Measurements from ENCODE around the gene STOX2. TPM values are rescaled to one million over a fixed set of nuclear protein-coding genes. Genes with fewer than 3 reads are reported as not detected.

The STOX2 gene
- total RNA-seq, 1 experiment from 2014 or later = not detected

DNA sequence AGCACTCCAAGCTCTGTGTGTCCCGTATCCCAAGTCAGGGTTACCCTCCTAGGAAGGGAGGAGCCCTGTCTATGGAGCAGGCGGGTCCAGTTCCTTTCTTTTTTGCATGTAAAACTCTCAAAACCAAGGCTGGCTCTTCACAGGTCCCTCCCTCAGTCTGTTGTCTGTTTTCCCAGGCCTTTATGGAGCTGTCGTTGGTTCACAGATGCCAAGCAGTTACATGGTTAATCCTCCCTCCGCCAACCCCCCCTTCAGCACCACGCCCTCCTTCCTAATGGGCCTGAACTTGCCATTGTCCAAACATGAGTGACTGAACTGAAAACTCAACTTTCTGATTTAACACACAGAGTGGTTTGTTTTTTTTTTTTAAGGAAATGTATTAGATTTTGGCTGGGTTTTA is 148.3 kb downstream of the STOX2 start:
- no peak for DNase-seq (ENCODE audit: low spot score)

DNA sequence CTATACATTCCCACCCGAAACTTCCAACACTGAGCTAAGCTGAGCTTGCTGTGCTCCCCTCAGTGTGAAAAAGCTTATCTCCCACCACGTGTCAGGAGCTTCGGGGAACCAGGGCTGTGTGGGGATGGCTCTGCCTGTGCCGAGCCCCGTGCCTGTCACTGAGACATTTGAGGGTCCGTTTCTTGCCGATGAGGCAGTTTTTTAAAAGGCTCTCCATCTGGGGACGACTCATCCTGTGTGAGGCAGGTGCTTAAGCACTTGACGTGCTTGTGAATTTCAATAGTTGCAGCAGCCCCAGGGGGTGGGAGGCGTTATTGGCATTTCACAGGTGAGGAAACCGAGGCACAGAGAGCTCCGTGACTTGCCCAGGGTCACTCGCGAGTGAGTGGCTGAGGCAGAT is 151.8 kb downstream of the STOX2 start:
- DNase-seq (ENCODE audit: low spot score) = no peak
- in situ Hi-C loops (cut with HindIII; ENCODE audit: low sequenced_read_pairs) = no loop called here

More for the DNA sequence above, 148.3 kb downstream of the STOX2 start:
- in situ Hi-C loops (cut with HindIII; ENCODE audit: low sequenced_read_pairs) = no loop called here

DNA sequence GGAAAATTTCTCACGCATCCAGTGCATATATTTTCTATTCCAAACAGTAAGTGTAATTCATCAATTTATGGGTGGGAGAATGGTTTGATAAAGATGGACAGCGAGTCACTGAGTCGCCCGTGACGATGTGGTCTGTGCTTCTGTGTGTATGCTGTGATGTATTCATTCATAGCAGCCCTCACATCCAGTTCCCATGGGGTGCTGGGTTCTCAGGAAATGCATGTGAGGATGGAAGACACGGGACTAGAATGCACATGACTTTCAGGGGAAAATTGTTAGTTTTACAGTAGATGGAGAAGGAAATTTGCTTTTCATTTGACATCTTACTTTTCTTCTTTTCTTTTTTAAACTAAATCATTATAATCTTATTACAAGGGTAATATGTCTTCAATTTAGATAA is 152.9 kb downstream of the STOX2 start:
- in situ Hi-C loops (cut with HindIII; ENCODE audit: low sequenced_read_pairs) = no loop called here
- no peak for DNase-seq (ENCODE audit: low spot score)

DNA sequence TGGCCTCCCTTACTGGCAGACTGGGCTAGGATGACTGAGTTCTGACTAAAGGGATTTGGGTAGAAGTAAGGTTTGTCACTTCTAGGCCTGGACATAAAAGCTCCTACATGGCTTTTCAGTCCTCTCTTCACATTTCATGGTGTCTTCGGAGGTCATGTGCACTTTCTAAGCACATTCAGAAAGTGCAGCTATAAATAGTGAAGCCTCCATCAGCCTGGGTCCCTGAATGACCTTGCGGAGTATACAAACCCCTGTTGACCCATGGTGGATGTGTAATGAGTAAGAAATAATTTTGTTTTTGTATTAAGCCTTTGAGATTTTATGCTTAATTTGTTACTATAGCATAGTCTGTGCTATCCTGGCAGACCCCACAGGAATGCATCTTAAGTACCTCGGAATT is 154.0 kb downstream of the STOX2 start:
- in situ Hi-C loops (cut with HindIII; ENCODE audit: low sequenced_read_pairs) = no loop called here
- no peak for DNase-seq (ENCODE audit: low spot score)

GRCh38 chr4:184061582-184061981 is 156.5 kb downstream of the STOX2 start:
- DNase-seq (ENCODE audit: low spot score) = no peak
- in situ Hi-C loops (cut with HindIII; ENCODE audit: low sequenced_read_pairs) = no loop called here

GRCh38 chr4:184062769-184063168 is 157.7 kb downstream of the STOX2 start:
- in situ Hi-C loops (cut with HindIII; ENCODE audit: low sequenced_read_pairs) = no loop called here
- no peak for DNase-seq (ENCODE audit: low spot score)

- in situ Hi-C loops (cut with HindIII; ENCODE audit: low sequenced_read_pairs) = no loop called here
These were observed 159.8 kb downstream of the STOX2 start for GRCh38 chr4:184064877-184065276.

GRCh38 chr4:184066584-184067300 is 161.6 kb downstream of the STOX2 start:
- in situ Hi-C loops (cut with HindIII; ENCODE audit: low sequenced_read_pairs) = no loop called here
- DNase-seq (ENCODE audit: low spot score) = no peak

More at GRCh38 chr4:184064877-184065276, 159.8 kb downstream of the STOX2 start:
- DNase-seq (ENCODE audit: low spot score) = no peak

- DNase-seq (ENCODE audit: low spot score) = no peak
- in situ Hi-C loops (cut with HindIII; ENCODE audit: low sequenced_read_pairs) = no loop called here
These were observed 162.9 kb downstream of the STOX2 start for GRCh38 chr4:184067931-184068554.

Other genes starting within 250 kb of the STOX2 start
- gene RWDD4, start 246.1 kb upstream of the STOX2 start, total RNA-seq (2014; rRNA removed; shearing (Covaris generic)) = 39.8 and 44.5 TPM in 2 replicates
- gene TRAPPC11, start 246.0 kb upstream of the STOX2 start, total RNA-seq (2014; rRNA removed; shearing (Covaris generic)) = 35.6 and 50.2 TPM in 2 replicates

All from G401 (cell line).